A673 (cell line): ENCODE measurements around the gene CTIF.

Experiments used
- CTCF ChIP-seq: fragments of 300-800, 200-600 bp; sonication (generic); conservative IDR thresholded peaks from 2 replicates; pipeline ENCODE4 v1.5.1; 2017; ENCODE audit warnings: low read depth, mild to moderate bottlenecking, antibody characterized with exemption, low read length, moderate library complexity, mixed read lengths
- EZH2 ChIP-seq: fragments of 200-600 bp; sonication (generic); IDR thresholded peaks from 2 replicates; pipeline ENCODE4 v1.6.1; 2017; ENCODE audit warnings: borderline replicate concordance, low read depth, mild to moderate bottlenecking, mixed read lengths, antibody characterized with exemption, low read length; ENCODE audit not compliant: poor library complexity, severe bottlenecking

GRCh38 chr18:48565105-48565504 is 26.3 kb downstream of the CTIF start:
- TF ChIP-seq CTCF, result no peak
- no peak for TF ChIP-seq EZH2
